GM21737 (cell line): ENCODE measurements around the gene HTRA3.

Experiments
- ATAC-seq: cut with Tn5 transposase; IDR thresholded peaks from one replicate; pipeline ENCODE4 v1.9.1; 2021; ENCODE audit warnings: mild to moderate bottlenecking, moderate library complexity; ENCODE audit not compliant: unreplicated experiment

Gene HTRA3

GRCh38 chr4:8321771-8322170 lies 52.2 kb downstream of the HTRA3 start:
- ATAC-seq, result no peak

- no peak for ATAC-seq
Observed at GRCh38 chr4:8322794-8323704, 53.5 kb downstream of the HTRA3 start.

GRCh38 chr4:8323947-8324555 lies 54.5 kb downstream of the HTRA3 start:
- ATAC-seq, result no peak

- ATAC-seq, result no peak
Observed at GRCh38 chr4:8324640-8325239, 55.2 kb downstream of the HTRA3 start.

- ATAC-seq, result no peak
Observed at GRCh38 chr4:8325291-8325973, 55.9 kb downstream of the HTRA3 start.

GRCh38 chr4:8326206-8326605 lies 56.7 kb downstream of the HTRA3 start:
- no peak for ATAC-seq

- ATAC-seq, result no peak
Observed at GRCh38 chr4:8328456-8328855, 58.9 kb downstream of the HTRA3 start.

GRCh38 chr4:8328866-8329559 lies 59.5 kb downstream of the HTRA3 start:
- ATAC-seq, result no peak

GRCh38 chr4:8329560-8329858 lies 60.0 kb downstream of the HTRA3 start:
- ATAC-seq, result no peak

GRCh38 chr4:8329859-8330761 lies 60.6 kb downstream of the HTRA3 start:
- ATAC-seq, result no peak

GRCh38 chr4:8330821-8331574 lies 61.4 kb downstream of the HTRA3 start:
- no peak for ATAC-seq

GRCh38 chr4:8331575-8331955 lies 62.0 kb downstream of the HTRA3 start:
- no peak for ATAC-seq

GRCh38 chr4:8332038-8332857 lies 62.7 kb downstream of the HTRA3 start:
- no peak for ATAC-seq

- no peak for ATAC-seq
Observed at GRCh38 chr4:8332891-8333331, 63.4 kb downstream of the HTRA3 start.

GRCh38 chr4:8333726-8334460 lies 64.3 kb downstream of the HTRA3 start:
- no peak for ATAC-seq

GRCh38 chr4:8334786-8335460 lies 65.4 kb downstream of the HTRA3 start:
- ATAC-seq, result no peak

- ATAC-seq, result no peak
Observed at GRCh38 chr4:8335848-8336247, 66.3 kb downstream of the HTRA3 start.
